ENCODE results near the gene ZNF302.

GRCh38 chr19:34655651-34656050, 21.8 kb upstream of the ZNF302 start:
- TF ChIP-seq CTCF (conservative IDR thresholded peaks at IDR 0.05; ENCODE audit: low read depth in 2 of 2): no peak
- no peak for TF ChIP-seq EZH2 (IDR thresholded peaks at IDR 0.05; ENCODE audit: low read depth, unreplicated experiment)
- no peak for TF ChIP-seq POLR2AphosphoS5 (IDR thresholded peaks at IDR 0.05; ENCODE audit: low read depth)
- TF ChIP-seq ZNF114 (CRISPR knock-in tag; IDR thresholded peaks at IDR 0.05): no peak
- TF ChIP-seq JUNB (IDR thresholded peaks at IDR 0.05; ENCODE audit: unreplicated experiment): no peak
- no peak for TF ChIP-seq EZH2phosphoT487 (IDR thresholded peaks at IDR 0.05; ENCODE audit: unreplicated experiment)
- TF ChIP-seq CREB1 (CRISPR knock-in tag; IDR thresholded peaks at IDR 0.05; ENCODE audit: low read depth): no peak
- TF ChIP-seq ETS1 (IDR thresholded peaks at IDR 0.05): no peak
- no peak for TF ChIP-seq REST (IDR thresholded peaks at IDR 0.05; ENCODE audit: unreplicated experiment)
- no peak for TF ChIP-seq ZNF331 (CRISPR knock-in tag; IDR thresholded peaks at IDR 0.05; ENCODE audit: low read depth)
